Upper lobe of right lung (tissue), 1 donor: ENCODE measurements around the gene MYH9. TPM values are rescaled to one million over a fixed set of nuclear protein-coding genes. Genes with fewer than 3 reads are reported as not detected.

Experiments
- ATAC-seq: fragments of 200-7000 bp; cut with Tn5 transposase; one replicate; pipeline ENCODE4 v1.9.1; 2020; ENCODE audit warnings: mild to moderate bottlenecking, moderate library complexity
- DNase-seq: peaks from one replicate; pipeline ENCODE4 v3.0.0-alpha.2; 2020
- H3K27ac ChIP-seq: fragments of 200-600 bp; one replicate; pipeline ENCODE4 v1.8.0; 2022
- H3K27me3 ChIP-seq: fragments of 200-600 bp; one replicate; pipeline ENCODE4 v1.8.0; 2022; ENCODE audit warnings: mild to moderate bottlenecking
- H3K36me3 ChIP-seq: fragments of 200-600 bp; one replicate; pipeline ENCODE4 v1.8.0; 2022
- H3K4me1 ChIP-seq: fragments of 200-600 bp; one replicate; pipeline ENCODE4 v1.8.0; 2022
- H3K4me3 ChIP-seq: fragments of 200-600 bp; one replicate; pipeline ENCODE4 v1.8.0; 2022; ENCODE audit warnings: mild to moderate bottlenecking
- H3K9me3 ChIP-seq: fragments of 200-600 bp; one replicate; pipeline ENCODE4 v1.8.0; 2022
- intact Hi-C: fragments of 100-400 bp; cut with DNase I; formaldehyde crosslinking; loops from one replicate; pipeline ENCODE4 v1.11.0; 2022
- total RNA-seq: library from RNA; stranded (reverse); fragmentation: NEBNext Ultra II Directional; extraction: Animal tissue kit (Norgen Biotek cat#: 25700); gene quantifications from one replicate; pipeline ENCODE4 v1.2.1, GENCODE V29; 2021
- TF ChIP-seq, protein P1 (sequence below): fragments of 200-600 bp; IDR thresholded peaks from one replicate; pipeline ENCODE4 v1.8.0; 2022; ENCODE audit warnings: antibody characterized with exemption
- donor health status: DM: no; HTN: yes; CAD: no; lungs with severe emphysema.

The MYH9 gene
- total RNA-seq, 1 donor from 2014 or later = 842 TPM

DNA sequence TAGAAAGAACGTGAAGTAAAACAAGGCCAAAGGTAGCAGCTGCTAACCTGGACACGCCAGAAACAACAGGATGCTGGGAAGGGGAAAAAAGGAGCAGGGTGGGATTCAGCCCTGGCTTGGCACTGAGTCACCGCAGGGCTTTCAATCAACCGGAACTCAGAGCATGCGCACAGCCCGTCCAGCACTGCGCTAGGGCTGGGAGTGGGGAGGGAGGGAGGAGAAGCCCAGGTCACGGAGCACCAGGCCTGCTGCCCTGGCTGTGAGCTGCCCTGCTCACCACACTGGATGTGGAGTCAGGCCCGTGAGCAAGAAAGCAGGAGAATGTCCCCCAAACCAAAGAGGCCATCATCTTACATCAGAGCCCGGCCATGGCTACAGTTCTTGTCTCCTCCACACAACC lies 83.3 kb downstream of the MYH9 start:
- Histone ChIP-seq H3K9me3 (no peaks in the 10 kb centered on the region), H3K4me3 (no peak overlapping the region), H3K4me1 (no peaks in the 10 kb centered on the region), H3K27me3 (no peaks in the 10 kb centered on the region), H3K36me3 (peaks cover 100% of the 10 kb centered on the region), H3K27ac (no peak overlapping the region)
- intact Hi-C loops = loop anchor here (5.0 kb wide), 1 partner anchor 163 kb away; no protein-coding TSS in a partner anchor
- DNase-seq (no peak), ATAC-seq (no peak)
- TF ChIP-seq, protein P1, sequence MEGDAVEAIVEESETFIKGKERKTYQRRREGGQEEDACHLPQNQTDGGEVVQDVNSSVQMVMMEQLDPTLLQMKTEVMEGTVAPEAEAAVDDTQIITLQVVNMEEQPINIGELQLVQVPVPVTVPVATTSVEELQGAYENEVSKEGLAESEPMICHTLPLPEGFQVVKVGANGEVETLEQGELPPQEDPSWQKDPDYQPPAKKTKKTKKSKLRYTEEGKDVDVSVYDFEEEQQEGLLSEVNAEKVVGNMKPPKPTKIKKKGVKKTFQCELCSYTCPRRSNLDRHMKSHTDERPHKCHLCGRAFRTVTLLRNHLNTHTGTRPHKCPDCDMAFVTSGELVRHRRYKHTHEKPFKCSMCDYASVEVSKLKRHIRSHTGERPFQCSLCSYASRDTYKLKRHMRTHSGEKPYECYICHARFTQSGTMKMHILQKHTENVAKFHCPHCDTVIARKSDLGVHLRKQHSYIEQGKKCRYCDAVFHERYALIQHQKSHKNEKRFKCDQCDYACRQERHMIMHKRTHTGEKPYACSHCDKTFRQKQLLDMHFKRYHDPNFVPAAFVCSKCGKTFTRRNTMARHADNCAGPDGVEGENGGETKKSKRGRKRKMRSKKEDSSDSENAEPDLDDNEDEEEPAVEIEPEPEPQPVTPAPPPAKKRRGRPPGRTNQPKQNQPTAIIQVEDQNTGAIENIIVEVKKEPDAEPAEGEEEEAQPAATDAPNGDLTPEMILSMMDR = no peak

DNA sequence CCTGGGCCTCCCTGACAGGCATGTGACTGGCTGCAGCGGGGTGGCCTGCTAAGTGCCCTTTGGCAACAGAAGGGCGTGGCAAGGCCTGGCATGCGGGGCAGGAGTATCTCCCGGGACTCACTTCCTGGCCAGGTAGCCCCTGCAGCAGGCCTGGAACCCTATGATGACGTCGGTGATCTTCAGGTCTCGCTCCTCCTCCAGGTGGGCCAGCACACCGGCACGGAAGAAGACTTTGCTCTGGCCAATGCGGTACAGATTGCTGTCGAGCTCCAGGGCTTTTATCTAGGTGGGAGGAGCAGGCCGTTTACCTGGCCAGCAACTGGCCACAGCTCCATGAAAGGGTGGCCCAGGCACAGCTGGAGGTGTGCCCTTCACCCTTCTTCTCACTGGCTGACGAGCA lies 83.9 kb downstream of the MYH9 start:
- Histone ChIP-seq H3K4me3 (no peak overlapping the region), H3K4me1 (no peaks in the 10 kb centered on the region), H3K9me3 (no peaks in the 10 kb centered on the region), H3K27me3 (no peaks in the 10 kb centered on the region), H3K36me3 (peaks cover 100% of the 10 kb centered on the region), H3K27ac (no peak overlapping the region)
- DNase-seq (no peak), ATAC-seq (peak; percentile 53)
- TF ChIP-seq, protein P1 = no peak
- intact Hi-C loops = loop anchor here (5.0 kb wide), 1 partner anchor 163 kb away; no protein-coding TSS in a partner anchor

DNA sequence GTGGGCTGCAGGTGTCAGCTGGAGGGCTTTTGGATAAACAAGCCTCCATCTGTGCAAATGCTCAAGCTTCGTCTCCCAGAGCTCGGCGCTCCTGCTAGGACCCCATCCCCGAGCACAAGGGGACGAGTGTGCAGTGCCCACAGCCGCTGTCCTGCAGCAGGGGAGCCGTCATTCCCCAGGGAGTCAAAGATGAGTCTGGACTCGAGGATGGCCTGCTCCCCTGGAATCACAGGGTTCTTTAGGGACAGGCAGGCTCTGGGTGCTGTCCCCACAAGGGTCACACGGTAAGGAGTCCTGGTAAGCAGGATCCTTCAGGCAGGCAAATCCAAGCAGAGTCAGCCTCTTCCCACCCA lies 84.7 kb downstream of the MYH9 start:
- no peak overlapping the region for H3K27ac ChIP-seq
- peaks cover 100% of the 10 kb centered on the region for H3K36me3 ChIP-seq
- no peak for ATAC-seq
- no peak for DNase-seq
- intact Hi-C loops = loop anchor here (5.0 kb wide), 1 partner anchor 164 kb away; no protein-coding TSS in a partner anchor
- no peaks in the 10 kb centered on the region for H3K4me1 ChIP-seq
- TF ChIP-seq, protein P1 = no peak
- no peaks in the 10 kb centered on the region for H3K9me3 ChIP-seq
- no peak overlapping the region for H3K4me3 ChIP-seq
- H3K27me3 ChIP-seq = no peaks in the 10 kb centered on the region

DNA sequence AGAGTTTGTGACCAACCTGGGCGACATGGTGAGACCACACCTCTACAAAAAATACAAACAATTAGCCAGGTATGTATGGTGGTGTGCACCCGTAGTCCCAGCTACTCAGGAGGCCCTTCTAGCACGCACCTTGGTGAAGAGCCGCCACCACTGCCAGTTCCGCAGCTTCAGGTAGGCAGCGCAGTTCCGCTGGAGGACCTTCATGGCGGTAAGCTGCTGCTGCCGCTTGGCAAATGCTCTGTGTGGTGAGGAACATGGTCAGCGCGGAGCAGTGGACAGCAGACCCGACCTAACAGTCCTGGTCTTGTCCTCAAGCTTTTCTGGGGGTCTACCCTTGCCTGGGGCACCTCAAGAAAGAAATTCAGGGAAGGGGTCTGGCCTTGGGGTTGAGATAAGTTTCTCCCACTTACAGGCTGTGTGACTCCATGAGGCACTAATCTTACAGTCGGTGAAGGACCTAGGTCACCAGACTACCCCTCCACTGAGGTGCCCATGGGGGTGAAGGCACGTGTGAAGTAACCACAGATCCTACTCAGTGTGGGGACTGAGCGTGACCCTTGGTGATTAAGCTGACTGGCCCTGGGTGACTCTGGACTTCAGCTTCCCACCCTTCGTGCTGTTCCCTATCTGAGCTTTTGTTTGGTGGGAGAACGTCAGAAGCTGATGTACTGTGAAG lies 85.2 kb downstream of the MYH9 start:
- intact Hi-C loops = loop anchor here (5.0 kb wide), 1 partner anchor 165 kb away; no protein-coding TSS in a partner anchor
- Histone ChIP-seq H3K36me3 (peaks cover 100% of the 10 kb centered on the region), H3K27me3 (no peaks in the 10 kb centered on the region), H3K4me3 (no peak overlapping the region), H3K4me1 (no peaks in the 10 kb centered on the region), H3K27ac (no peak overlapping the region), H3K9me3 (no peaks in the 10 kb centered on the region)
- no peak for ATAC-seq
- TF ChIP-seq, protein P1 = no peak
- DNase-seq = no peak

DNA sequence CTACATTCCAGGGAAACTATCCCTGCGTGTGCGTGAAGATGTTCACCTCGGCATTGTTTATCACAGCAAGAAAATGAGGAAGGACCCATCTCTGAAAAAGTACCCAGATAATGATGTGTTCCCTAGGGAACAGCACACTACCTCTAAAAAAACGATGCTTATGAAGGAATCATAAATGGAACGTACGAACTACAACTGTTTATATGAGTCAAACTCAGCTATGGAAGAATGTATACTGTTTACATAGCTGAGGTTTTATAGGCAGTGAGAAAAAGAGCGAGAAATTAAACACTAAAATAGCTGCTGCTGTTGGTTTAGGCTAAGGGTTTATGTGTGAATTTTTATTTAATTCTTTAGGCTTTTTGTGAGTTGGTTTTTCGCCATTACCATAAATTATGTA lies 85.9 kb downstream of the MYH9 start:
- H3K36me3 ChIP-seq = peaks cover 100% of the 10 kb centered on the region

More for the DNA sequence above, 85.9 kb downstream of the MYH9 start:
- intact Hi-C loops = loop anchor here (5.0 kb wide), 1 partner anchor 165 kb away; no protein-coding TSS in a partner anchor
- TF ChIP-seq, protein P1 = no peak
- DNase-seq = no peak
- Histone ChIP-seq H3K4me3 (no peak overlapping the region), H3K27ac (no peak overlapping the region), H3K27me3 (no peaks in the 10 kb centered on the region), H3K9me3 (no peaks in the 10 kb centered on the region), H3K4me1 (no peaks in the 10 kb centered on the region)
- ATAC-seq = no peak
